ENCODE measurements around the gene DRG2. TPM values are rescaled to one million over a fixed set of nuclear protein-coding genes. Genes with fewer than 3 reads are reported as not detected.

Gene DRG2
- total RNA-seq, 1 experiment from 2014 or later = 42.0 TPM

Other genes starting within 250 kb of the DRG2 start
- 45.2 TPM for gene TOM1L2, start 115.5 kb upstream of the DRG2 start, total RNA-seq (2021; ENCODE audit: unreplicated experiment)
- 3.6 TPM for gene DRC3, start 115.1 kb upstream of the DRG2 start, total RNA-seq (2021; ENCODE audit: unreplicated experiment)
- 22.3 TPM for gene ATPAF2, start 48.8 kb upstream of the DRG2 start, total RNA-seq (2021; ENCODE audit: unreplicated experiment)
- 11.1 TPM for gene GID4, start 48.5 kb upstream of the DRG2 start, total RNA-seq (2021; ENCODE audit: unreplicated experiment)
- 0.36 TPM for gene MYO15A, start 20.8 kb downstream of the DRG2 start, total RNA-seq (2021; ENCODE audit: unreplicated experiment)
- 94.5 TPM for gene ALKBH5, start 95.9 kb downstream of the DRG2 start, total RNA-seq (2021; ENCODE audit: unreplicated experiment)
- gene LLGL1, start 137.7 kb downstream of the DRG2 start, total RNA-seq (2021; ENCODE audit: unreplicated experiment) = 18.4 TPM
- 207 TPM for gene FLII, start 170.8 kb downstream of the DRG2 start, total RNA-seq (2021; ENCODE audit: unreplicated experiment)
- gene MIEF2, start 172.7 kb downstream of the DRG2 start, total RNA-seq (2021; ENCODE audit: unreplicated experiment) = 11.2 TPM
- 49.3 TPM for gene TOP3A, start 227.0 kb downstream of the DRG2 start, total RNA-seq (2021; ENCODE audit: unreplicated experiment)
- gene SMCR8, start 227.3 kb downstream of the DRG2 start, total RNA-seq (2021; ENCODE audit: unreplicated experiment) = 24.9 TPM

All from Panc1 (cell line).